GM18498 (cell line): ENCODE measurements around the gene PSMD2.

Experiments used
- ATAC-seq: cut with Tn5 transposase; IDR thresholded peaks from one replicate; pipeline ENCODE4 v1.9.1; 2021; ENCODE audit warnings: mild to moderate bottlenecking, moderate library complexity; ENCODE audit not compliant: unreplicated experiment

The PSMD2 gene

GRCh38 chr3:184315871-184316661 lies 17.0 kb downstream of the PSMD2 start:
- no peak for ATAC-seq

GRCh38 chr3:184316792-184317191 lies 17.8 kb downstream of the PSMD2 start:
- ATAC-seq: no peak

GRCh38 chr3:184317201-184317600 lies 18.2 kb downstream of the PSMD2 start:
- no peak for ATAC-seq

GRCh38 chr3:184320104-184320445 lies 21.0 kb downstream of the PSMD2 start:
- no peak for ATAC-seq

- no peak for ATAC-seq
These were observed 22.6 kb downstream of the PSMD2 start for GRCh38 chr3:184321666-184322065.

GRCh38 chr3:184322731-184323487 lies 23.9 kb downstream of the PSMD2 start:
- ATAC-seq: no peak

- no peak for ATAC-seq
These were observed 24.7 kb downstream of the PSMD2 start for GRCh38 chr3:184323696-184324095.

- ATAC-seq: no peak
These were observed 26.2 kb downstream of the PSMD2 start for GRCh38 chr3:184325269-184325668.

- no peak for ATAC-seq
These were observed 26.8 kb downstream of the PSMD2 start for GRCh38 chr3:184325715-184326369.

- ATAC-seq: no peak
These were observed 28.1 kb downstream of the PSMD2 start for GRCh38 chr3:184327171-184327570.

GRCh38 chr3:184328516-184328915 lies 29.5 kb downstream of the PSMD2 start:
- ATAC-seq: no peak

- no peak for ATAC-seq
These were observed 33.5 kb downstream of the PSMD2 start for GRCh38 chr3:184332370-184333090.

- ATAC-seq: no peak
These were observed 34.1 kb downstream of the PSMD2 start for GRCh38 chr3:184333190-184333589.

- no peak for ATAC-seq
These were observed 34.7 kb downstream of the PSMD2 start for GRCh38 chr3:184333700-184334099.

- ATAC-seq: no peak
These were observed 35.6 kb downstream of the PSMD2 start for GRCh38 chr3:184334470-184335158.

- ATAC-seq: no peak
These were observed 36.2 kb downstream of the PSMD2 start for GRCh38 chr3:184335291-184335660.

- peak; percentile 85 for ATAC-seq
These were observed 36.9 kb downstream of the PSMD2 start for GRCh38 chr3:184335661-184336546.

GRCh38 chr3:184336547-184337398 lies 37.7 kb downstream of the PSMD2 start:
- ATAC-seq: no peak

GRCh38 chr3:184337399-184337714 lies 38.3 kb downstream of the PSMD2 start, which contains the start of gene FAM131A:
FAM131A (plus strand) TSS chr3:184337600; CDS start chr3:184337631, 31 bp downstream.
- ATAC-seq: no peak
